ENCODE results near the gene DNAL4. TPM values are rescaled to one million over a fixed set of nuclear protein-coding genes. Genes with fewer than 3 reads are reported as not detected.

DNAL4 gene
- total RNA-seq, 2 donors from 2014 or later: 11.4 to 13.8 TPM

DNA sequence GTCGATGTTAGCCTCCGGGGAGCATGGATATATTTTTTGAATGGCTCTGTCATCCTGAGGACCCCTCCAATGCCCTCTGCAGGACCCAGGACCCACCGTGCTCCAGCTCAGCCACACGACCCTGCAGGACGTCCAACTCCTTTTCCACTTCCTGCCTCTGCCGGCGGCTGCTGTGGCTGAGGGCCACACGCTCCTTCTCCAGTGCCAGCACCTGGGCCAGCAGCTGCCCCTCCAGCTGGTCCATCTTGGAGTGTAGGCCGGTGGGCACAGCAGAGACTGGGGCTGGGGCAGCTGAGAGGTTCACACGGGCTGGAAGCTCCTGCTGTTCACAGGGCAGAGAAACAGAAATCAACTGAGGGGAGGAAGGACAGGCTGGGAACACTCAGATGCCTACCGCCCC is 34.2 kb upstream of the DNAL4 start:
- H3K36me3 ChIP-seq (replicated peaks in 1 of 2; ENCODE audit: insufficient read depth in 1 of 2, low read depth in 2 of 2): no peaks in the 10 kb centered on the region
- H3K4me3 ChIP-seq: no peak overlapping the region
- no peaks in the 10 kb centered on the region for H3K27me3 ChIP-seq
- no peak overlapping the region for H3K27ac ChIP-seq
- no peaks in the 10 kb centered on the region for H3K4me1 ChIP-seq
- intact Hi-C loops (cut with DNase I): no loop called here
- DNase-seq (no peak), ATAC-seq (no peak)
- WGBS, 2 donors: 75 to 78% methylated on average over 8 to 11 of the region's 11 CpGs
- no peaks in the 10 kb centered on the region for H3K9me3 ChIP-seq
- TF ChIP-seq, protein P1, sequence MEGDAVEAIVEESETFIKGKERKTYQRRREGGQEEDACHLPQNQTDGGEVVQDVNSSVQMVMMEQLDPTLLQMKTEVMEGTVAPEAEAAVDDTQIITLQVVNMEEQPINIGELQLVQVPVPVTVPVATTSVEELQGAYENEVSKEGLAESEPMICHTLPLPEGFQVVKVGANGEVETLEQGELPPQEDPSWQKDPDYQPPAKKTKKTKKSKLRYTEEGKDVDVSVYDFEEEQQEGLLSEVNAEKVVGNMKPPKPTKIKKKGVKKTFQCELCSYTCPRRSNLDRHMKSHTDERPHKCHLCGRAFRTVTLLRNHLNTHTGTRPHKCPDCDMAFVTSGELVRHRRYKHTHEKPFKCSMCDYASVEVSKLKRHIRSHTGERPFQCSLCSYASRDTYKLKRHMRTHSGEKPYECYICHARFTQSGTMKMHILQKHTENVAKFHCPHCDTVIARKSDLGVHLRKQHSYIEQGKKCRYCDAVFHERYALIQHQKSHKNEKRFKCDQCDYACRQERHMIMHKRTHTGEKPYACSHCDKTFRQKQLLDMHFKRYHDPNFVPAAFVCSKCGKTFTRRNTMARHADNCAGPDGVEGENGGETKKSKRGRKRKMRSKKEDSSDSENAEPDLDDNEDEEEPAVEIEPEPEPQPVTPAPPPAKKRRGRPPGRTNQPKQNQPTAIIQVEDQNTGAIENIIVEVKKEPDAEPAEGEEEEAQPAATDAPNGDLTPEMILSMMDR (IDR thresholded peaks at IDR 0.05): no peak
- no peak for TF ChIP-seq POLR2A (IDR thresholded peaks at IDR 0.05)

GRCh38 chr22:38827510-38827909 is 33.6 kb upstream of the DNAL4 start:
- no peak overlapping the region for H3K27ac ChIP-seq
- H3K27me3 ChIP-seq: no peaks in the 10 kb centered on the region
- H3K36me3 ChIP-seq (replicated peaks in 1 of 2; ENCODE audit: insufficient read depth in 1 of 2, low read depth in 2 of 2): no peaks in the 10 kb centered on the region
- H3K4me3 ChIP-seq: no peak overlapping the region
- no peaks in the 10 kb centered on the region for H3K4me1 ChIP-seq
- DNase-seq: no peak
- H3K9me3 ChIP-seq: no peaks in the 10 kb centered on the region
- no peak for TF ChIP-seq POLR2A (IDR thresholded peaks at IDR 0.05)
- TF ChIP-seq, protein P1 (IDR thresholded peaks at IDR 0.05): no peak
- intact Hi-C loops (cut with DNase I): no loop called here
- ATAC-seq: no peak

- WGBS, 2 donors: 83 to 100% methylated on average over 1 to 5 of the region's 5 CpGs
- TF ChIP-seq, protein P1 (IDR thresholded peaks at IDR 0.05): no peak
- TF ChIP-seq POLR2A (IDR thresholded peaks at IDR 0.05): no peak
- DNase-seq: no peak
- no peak for ATAC-seq
- Histone ChIP-seq H3K4me1 (no peaks in the 10 kb centered on the region), H3K27me3 (no peaks in the 10 kb centered on the region), H3K4me3 (no peak overlapping the region), H3K9me3 (no peaks in the 10 kb centered on the region), H3K27ac (no peak overlapping the region), H3K36me3 (replicated peaks in 1 of 2; ENCODE audit: insufficient read depth in 1 of 2, low read depth in 2 of 2) (no peaks in the 10 kb centered on the region)
- intact Hi-C loops (cut with DNase I): no loop called here
Measured at GRCh38 chr22:38826801-38827200, 32.9 kb upstream of the DNAL4 start.

DNA sequence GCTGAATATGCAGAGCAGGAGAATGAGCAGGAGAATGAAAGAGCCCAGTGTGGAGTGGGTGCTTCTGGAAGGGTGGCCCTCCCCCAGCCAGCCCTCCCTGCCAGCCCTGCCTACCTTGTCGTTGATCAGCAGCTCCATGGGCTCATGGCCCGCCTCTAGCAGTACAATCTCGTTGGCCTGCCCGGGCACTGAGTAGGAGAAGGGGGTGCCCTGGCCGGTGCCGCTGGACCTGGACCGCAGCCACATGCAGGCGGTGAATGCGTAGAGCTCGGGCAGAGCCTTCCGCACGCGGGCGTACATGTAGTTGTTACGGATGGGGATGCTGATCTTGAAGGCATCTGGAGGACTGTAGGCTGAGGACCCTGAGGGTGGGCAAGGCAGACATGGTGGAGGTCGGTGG is 32.4 kb upstream of the DNAL4 start:
- intact Hi-C loops (cut with DNase I): no loop called here
- Histone ChIP-seq H3K4me1 (no peaks in the 10 kb centered on the region), H3K9me3 (no peaks in the 10 kb centered on the region), H3K27me3 (no peaks in the 10 kb centered on the region), H3K4me3 (no peak overlapping the region), H3K27ac (no peak overlapping the region), H3K36me3 (replicated peaks in 1 of 2; ENCODE audit: insufficient read depth in 1 of 2, low read depth in 2 of 2) (no peaks in the 10 kb centered on the region)
- WGBS, 2 donors: 87 to 92% methylated on average over 16 of the region's 16 CpGs
- ATAC-seq (no peak), DNase-seq (no peak)
- TF ChIP-seq POLR2A (IDR thresholded peaks at IDR 0.05): no peak
- TF ChIP-seq, protein P1 (IDR thresholded peaks at IDR 0.05): no peak

DNA sequence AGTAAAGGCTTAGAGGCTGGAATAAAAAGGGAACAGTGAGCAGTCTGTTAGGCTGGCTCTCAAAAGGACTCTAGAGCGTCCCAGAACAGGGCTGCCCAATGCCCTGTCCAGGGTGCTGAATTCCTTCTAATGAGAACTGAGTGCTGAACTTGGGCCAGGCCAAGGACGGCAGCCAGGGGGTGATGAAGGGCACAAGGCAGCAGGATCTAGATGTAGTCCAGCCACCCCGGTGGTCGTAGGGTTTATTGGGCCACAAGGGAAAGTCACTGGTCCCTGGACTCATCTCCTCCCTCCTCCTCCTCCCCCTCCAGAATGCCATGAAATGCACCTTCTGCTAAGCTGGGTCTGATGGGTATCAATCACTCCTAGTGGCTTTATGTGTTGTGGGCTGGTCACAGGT is 30.6 kb upstream of the DNAL4 start:
- intact Hi-C loops (cut with DNase I): no loop called here
- DNase-seq (peak; percentile 45 to 63 (median 51)), ATAC-seq (peak; percentile 70)
- no peaks in the 10 kb centered on the region for H3K9me3 ChIP-seq
- no peak for TF ChIP-seq POLR2A (IDR thresholded peaks at IDR 0.05)
- TF ChIP-seq, protein P1 (IDR thresholded peaks at IDR 0.05): peak in 5 of 7 experiments; percentile 10 to 45 (median 39)
- H3K27me3 ChIP-seq: no peaks in the 10 kb centered on the region
- H3K4me1 ChIP-seq: no peaks in the 10 kb centered on the region
- H3K27ac ChIP-seq: no peak overlapping the region
- H3K36me3 ChIP-seq (replicated peaks in 1 of 2; ENCODE audit: insufficient read depth in 1 of 2, low read depth in 2 of 2): no peaks in the 10 kb centered on the region
- no peak overlapping the region for H3K4me3 ChIP-seq
- WGBS, 2 donors: 16 to 19% methylated on average over 4 of the region's 4 CpGs
